TTC549 (cell line): ENCODE measurements around the gene NLRC3.
"Not testable (repeated sequence)": the region's sequence is repeated elsewhere in the genome, so short reads cannot be mapped to it uniquely, and the experiment has no call there.

Experiments
- FAIRE-seq: peaks from 2 replicates; lab custom pipeline; 2012; peaks lifted over from hg19 to GRCh38; lab: Jason Lieb, UNC

NLRC3 gene

GRCh38 chr16:3546986-3547682, 30.1 kb downstream of the NLRC3 start:
- no peak for FAIRE-seq

DNA sequence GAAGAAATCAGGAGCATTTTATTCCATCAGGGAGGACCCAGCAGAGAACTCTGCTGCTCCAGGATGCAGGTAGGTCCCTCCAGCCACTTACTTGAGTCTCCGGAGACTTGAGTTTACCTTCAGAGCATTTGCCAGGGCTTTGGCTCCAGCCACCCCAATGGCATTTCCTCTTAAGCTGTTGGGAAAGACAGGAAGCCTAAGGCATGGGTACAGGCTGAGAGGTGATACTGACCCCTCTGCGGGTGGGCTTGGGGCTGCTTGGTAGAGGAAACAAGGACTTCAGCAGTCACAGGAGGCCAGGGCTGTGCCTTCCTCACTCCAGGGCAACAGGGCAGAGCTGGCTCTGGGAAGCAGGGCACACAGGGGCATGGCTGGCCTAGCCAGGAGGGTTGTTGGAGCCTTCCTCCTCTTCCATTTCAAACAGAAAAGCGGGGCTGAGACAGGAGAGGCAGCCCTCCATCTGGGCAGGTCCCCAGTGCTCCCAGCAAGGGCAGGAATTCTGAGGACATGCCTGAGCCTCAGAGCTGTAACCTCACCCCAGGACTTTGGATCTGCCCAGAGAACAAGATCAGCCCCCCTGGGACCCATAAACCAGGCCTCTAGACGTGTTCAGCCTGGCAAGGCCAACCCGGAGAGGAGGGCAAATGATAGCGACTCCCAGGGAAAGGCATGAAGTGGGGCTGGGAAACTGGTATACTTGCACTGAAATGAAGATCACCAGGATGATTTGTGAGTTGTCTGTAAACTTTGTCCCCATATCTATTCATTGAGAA, 34.4 kb downstream of the NLRC3 start:
- no peak for FAIRE-seq

DNA sequence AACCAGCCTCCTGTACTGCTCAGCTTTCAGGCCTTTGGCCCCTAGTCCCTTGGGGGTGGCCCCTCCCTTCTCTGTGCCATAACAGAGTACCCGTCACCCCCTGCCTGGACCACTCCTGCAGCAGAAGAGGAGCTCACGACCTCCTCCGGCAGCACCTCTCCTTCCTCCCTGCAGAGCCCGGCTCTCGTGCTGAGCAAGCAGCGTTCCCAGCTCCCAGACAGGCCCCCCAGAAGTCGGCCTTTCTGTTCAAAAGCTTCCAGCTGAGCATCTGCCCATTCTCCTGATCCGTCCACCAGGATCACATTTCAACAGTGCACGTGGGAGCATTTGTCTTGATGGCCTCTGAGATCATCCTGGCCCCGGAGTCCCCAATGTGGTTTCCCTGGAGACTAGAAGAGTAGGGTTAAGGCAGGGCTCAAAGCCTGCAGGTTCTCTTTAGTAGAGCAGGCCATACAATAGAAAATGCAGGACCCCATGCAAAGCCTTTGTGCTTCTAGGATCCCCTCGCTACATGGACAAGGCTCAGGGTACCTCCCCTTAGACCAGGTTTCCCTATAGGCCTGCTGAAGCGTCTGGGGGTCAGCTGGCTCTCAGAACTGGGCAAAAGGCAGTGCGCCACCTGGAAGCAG, 35.6 kb downstream of the NLRC3 start:
- FAIRE-seq: no peak

DNA sequence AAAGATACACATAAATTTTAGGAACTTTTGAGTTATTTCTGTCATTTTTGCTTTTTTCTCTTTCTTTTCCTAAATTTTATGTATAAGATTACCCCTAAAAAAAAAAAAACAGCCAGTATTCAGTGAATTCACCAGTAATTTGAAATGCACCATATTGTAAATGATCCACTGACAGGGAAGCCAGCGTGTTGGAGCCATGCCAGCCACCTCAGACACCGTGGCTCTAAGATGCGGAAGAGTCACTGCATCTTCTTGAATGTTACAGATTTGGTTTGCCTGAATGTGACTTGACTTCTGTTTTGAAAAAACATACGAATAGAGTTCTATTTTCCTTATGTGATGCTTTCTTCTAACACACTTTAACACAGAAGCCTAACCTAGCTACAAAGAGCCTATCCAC, 39.0 kb downstream of the NLRC3 start:
- no peak for FAIRE-seq

GRCh38 chr16:3536851-3537250, 40.4 kb downstream of the NLRC3 start:
- FAIRE-seq: no peak

DNA sequence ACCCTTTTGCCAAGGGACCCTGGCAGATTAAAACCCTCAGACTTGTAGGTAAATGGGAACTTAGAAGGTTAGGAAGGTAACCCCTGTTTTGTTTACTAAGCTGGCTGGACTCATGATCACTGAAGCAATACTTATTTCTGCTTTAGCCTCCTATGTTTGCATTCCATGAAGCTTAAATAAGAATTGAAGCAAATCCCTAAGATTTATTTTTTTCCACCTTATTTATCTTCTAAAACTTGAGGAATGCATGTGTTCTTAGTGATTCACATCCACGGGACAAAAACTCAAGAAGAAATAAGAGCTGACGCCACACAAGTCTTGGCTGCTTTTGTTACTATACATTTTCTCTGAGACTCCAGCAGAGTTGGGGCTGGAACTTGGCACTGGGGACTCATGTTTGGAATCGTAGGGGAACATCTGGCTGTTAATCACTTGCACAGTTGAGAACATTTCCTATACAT, 40.9 kb downstream of the NLRC3 start:
- no peak for FAIRE-seq

GRCh38 chr16:3534126-3534525, 43.1 kb downstream of the NLRC3 start:
- FAIRE-seq: no peak

DNA sequence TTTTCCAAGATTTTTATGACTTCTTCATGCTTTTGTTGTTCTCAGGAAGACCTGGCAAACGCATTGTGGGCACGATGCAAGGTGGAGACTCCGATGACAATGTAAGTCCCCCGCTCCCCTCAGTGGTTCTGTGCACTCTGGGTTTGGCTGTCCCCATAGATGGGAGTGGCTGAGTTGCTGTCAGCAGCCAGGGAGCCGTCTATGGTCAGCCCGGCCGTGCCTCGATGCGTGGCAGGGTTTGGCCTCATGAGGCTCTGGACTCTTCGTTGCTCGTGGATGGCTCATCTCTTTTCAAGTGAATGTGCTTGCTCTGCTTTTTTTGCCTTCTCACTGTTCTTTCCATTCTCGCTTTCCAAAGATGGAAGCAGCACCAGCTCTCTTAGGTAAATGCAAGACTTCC, 44.5 kb downstream of the NLRC3 start:
- no peak for FAIRE-seq

DNA sequence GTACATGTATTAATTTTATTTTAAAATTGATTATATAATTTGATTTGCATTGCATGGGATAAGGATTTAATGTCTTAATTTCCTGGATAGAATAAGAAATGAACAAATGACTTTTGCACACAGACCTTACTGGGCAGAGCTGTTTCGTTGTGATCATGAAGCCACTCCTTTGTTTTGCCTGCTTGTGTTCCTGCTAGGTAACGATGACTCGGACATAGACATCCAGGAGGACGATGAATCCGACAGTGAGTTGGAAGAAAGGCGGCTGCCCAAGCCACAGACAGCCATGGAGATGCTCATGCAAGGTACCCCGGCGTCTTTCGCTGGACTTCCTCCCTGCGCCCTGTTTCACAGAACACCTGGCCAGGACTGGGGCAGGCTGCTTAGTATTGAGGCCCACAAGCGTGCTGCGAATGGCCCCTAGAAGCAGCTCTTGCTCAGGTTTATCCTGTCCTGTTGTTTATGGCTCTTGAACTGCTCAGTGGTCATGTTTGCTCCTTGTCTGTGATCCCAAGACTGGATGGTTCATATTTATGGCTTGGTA, 46.8 kb downstream of the NLRC3 start:
- FAIRE-seq: no peak

DNA sequence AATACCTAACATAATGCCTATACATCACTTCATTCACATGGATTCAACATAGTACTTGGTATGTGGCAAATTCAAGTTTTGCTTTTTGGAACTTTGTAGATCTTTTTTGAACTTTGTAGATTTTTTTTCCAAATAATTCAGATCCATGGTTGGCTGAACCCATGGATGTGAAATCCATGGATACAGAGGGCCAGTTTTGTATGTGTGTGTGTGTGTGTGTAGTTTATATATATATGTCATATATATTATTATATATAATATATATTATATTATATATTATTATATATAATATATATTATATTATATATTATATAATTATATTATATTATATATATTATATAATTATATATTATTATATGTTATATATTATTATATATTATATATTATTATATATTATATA, 48.0 kb downstream of the NLRC3 start:
- FAIRE-seq: no peak

GRCh38 chr16:3528406-3528805, 48.8 kb downstream of the NLRC3 start:
- no peak for FAIRE-seq

DNA sequence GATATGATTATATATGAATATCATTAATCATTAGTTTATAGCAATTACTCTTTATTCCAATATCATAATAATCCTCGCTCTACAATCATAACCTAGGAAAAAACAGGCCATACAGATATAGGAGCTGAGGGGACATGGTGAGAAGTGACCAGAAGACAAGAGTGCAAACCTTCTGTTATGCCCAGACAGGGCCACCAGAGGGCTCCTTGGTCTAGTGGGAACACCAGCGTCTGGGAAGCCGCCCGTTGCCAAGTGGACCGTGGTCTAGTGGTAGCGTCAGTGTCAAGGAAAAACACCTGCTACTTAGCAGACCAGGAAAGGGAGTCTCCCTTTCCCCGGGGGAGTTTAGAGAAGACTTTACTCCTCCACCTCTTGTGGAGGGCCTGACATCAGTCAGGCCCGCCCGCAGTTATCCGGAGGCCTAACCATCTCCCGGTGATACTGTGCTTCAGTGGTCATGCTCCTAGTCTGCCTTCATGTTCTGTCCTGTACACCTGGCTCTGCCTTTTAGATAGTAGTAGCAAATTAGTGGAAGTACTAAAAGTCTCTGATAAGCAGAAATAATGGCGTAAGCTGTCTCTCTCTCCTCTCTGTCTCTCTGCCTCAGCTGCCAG, 49.9 kb downstream of the NLRC3 start:
- FAIRE-seq: not testable (repeated sequence)

GRCh38 chr16:3525951-3526350, 51.3 kb downstream of the NLRC3 start:
- FAIRE-seq: no peak

DNA sequence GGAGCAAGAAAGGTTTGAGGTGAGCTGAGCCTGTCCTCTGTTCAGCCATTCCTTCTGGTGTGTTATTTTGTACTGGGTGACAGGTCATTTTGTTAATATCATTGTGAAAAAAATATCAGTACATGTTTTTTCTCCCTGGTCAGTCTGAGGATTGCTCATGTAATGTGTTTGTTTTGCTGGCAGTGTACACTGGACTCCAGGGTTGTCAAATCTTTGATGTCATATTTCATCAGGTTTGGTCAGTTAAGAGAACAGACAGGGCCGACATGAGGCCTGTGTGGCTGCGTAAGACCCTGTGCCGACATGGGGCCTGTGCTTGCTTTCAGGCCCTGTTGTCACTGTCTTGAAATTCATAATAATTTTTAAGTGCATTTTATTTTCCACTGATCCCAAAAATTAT, 53.9 kb downstream of the NLRC3 start:
- no peak for FAIRE-seq

DNA sequence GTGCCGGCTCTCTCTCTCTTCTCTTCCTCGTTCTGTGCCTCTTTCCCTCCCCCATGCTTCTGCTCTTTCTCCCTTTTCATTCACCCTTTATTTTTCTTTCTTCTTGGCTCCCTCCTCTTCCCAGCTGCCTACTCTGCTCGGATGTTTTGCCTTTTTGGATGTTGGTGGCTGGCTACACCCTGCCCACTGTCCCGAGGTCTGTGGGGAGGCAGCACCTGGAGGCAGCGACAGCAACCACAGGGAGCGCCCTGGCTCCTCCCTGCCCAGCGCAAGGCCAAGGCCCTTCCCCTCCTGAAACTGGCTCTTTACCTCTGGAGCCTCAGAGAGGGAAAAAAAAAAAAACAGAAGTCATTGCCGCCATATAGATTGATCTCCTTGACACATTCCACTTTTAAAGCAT, 56.4 kb downstream of the NLRC3 start:
- no peak for FAIRE-seq

- FAIRE-seq: no peak
Observed at GRCh38 chr16:3520413-3520812, 56.8 kb downstream of the NLRC3 start.

DNA sequence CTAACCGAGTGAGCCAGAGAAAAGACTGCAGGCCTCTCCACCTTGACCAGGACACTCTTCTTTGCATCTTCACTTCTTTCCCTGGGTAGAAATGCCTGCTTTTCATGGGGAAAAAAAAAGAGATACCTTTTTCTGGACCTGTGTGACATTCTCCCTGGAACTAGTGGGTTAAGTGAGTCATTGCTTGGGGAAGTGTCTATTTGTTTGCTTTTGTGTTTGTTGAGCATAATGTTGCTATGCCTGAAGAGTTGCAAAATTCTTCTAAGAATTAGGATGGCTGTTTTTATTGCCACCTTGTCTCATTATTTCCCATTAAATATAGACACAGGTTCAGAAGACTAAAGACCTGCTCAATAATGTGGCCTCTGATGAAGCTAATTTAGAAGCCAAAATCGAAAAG, 57.6 kb downstream of the NLRC3 start:
- no peak for FAIRE-seq

DNA sequence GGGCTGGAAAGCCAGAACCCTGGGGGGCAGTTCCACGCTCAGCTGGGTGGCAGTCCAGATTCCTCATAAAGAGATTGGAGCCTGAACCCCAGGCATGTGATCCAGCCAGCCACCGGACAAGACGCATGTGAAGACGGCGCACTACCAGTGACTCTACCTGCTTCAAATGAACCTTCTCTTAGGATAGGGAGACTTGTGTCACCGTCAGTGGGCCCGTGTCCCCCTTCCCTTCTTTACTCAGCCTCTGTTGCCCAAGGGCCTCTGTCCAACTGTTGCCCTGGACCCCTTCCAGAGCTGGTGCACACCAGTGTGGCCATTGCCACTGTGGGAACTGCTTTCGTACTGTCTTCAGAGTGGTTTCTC, 58.2 kb downstream of the NLRC3 start:
- no peak for FAIRE-seq

GRCh38 chr16:3518292-3518985, 58.8 kb downstream of the NLRC3 start:
- no peak for FAIRE-seq

DNA sequence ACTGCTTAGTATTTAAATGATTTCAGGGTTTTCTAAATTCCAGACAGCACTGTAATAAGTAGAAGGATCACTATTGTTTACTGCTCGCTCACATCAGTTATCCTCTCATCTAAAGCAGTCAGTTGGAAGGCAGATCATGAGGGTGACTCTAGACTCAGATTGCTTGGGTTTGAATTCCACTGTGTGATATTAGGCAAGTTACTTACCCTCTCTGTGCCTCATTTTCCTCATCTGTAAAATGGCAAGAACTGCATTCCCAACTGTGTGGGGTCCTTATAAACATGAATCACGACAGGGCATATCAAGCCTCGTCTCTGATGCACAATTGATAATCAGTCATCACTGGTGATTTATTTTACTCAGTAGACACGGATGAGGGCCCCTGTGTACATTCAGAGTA, 61.3 kb downstream of the NLRC3 start:
- FAIRE-seq: no peak

- no peak for FAIRE-seq
Observed at GRCh38 chr16:3514621-3515020, 62.6 kb downstream of the NLRC3 start.

DNA sequence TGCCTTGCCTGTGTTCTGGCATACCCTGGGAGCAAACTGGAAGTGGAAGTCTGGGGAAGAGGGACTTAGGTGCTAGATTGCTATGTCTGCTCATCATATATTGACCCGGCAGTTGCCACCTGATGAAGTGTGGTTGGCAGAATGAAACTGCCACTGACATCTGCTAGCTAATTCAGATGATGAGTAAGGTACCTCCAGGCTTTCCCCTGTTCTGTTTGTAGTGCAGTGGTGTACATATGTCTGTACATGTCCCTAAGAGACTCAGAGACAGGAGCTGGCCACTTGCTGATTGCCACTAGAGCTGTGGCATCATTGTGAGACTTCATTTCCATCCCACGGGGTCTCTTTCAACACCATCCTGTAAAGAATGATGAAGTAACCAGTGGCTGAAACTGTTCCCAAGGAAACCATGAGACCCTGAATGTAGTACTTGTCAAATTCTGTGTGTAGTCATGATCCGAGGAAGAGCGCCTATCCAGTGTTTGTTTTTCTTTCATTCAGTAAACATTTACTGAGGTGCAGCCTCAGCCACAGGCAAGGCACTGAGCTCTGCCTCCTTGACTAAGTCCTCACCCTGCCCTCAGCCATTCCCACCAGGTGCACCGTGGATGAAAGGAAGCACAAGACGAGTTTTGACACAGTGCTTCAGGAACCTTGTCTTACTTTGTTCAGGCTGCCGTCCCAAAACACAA, 63.2 kb downstream of the NLRC3 start:
- no peak for FAIRE-seq
